Measurements from ENCODE around the gene WNT1.

The WNT1 gene

GRCh38 chr12:49010092-49010668 lies 32.1 kb downstream of the WNT1 start:
- no peak for DNase-seq

GRCh38 chr12:49012739-49013138 lies 34.6 kb downstream of the WNT1 start:
- DNase-seq: no peak

- DNase-seq: no peak
These were observed 35.3 kb downstream of the WNT1 start for GRCh38 chr12:49013428-49013827.

- DNase-seq: no peak
These were observed 36.4 kb downstream of the WNT1 start for GRCh38 chr12:49014547-49014946.

- no peak for DNase-seq
These were observed 37.1 kb downstream of the WNT1 start for GRCh38 chr12:49015196-49015595.

- no peak for DNase-seq
These were observed 39.8 kb downstream of the WNT1 start for GRCh38 chr12:49017891-49018260.

- peak; percentile 99 for DNase-seq
These were observed 40.4 kb downstream of the WNT1 start, which contains the start of gene PRKAG1 for GRCh38 chr12:49018261-49019119. Gene PRKAG1 (minus strand): TSS chr12:49018776. CDS start chr12:49018740, 36 bp downstream.

- DNase-seq: no peak
These were observed 41.0 kb downstream of the WNT1 start for GRCh38 chr12:49019120-49019430.

- no peak for DNase-seq
These were observed 41.6 kb downstream of the WNT1 start for GRCh38 chr12:49019443-49020324.

GRCh38 chr12:49020441-49020840 lies 42.3 kb downstream of the WNT1 start:
- DNase-seq: no peak

- no peak for DNase-seq
These were observed 43.3 kb downstream of the WNT1 start for GRCh38 chr12:49021292-49021915.

- DNase-seq: no peak
These were observed 44.5 kb downstream of the WNT1 start for GRCh38 chr12:49022558-49023178.

- no peak for DNase-seq
These were observed 45.7 kb downstream of the WNT1 start for GRCh38 chr12:49023812-49024211.

- no peak for DNase-seq
These were observed 46.4 kb downstream of the WNT1 start for GRCh38 chr12:49024543-49024942.

GRCh38 chr12:49025463-49025862 lies 47.3 kb downstream of the WNT1 start:
- DNase-seq: no peak

GRCh38 chr12:49026101-49026500 lies 48.0 kb downstream of the WNT1 start:
- DNase-seq: no peak

- no peak for DNase-seq
These were observed 48.8 kb downstream of the WNT1 start for GRCh38 chr12:49026678-49027480.

GRCh38 chr12:49027846-49028555 lies 49.9 kb downstream of the WNT1 start:
- no peak for DNase-seq

GRCh38 chr12:49028666-49029275 lies 50.6 kb downstream of the WNT1 start:
- DNase-seq: no peak

- no peak for DNase-seq
These were observed 52.0 kb downstream of the WNT1 start for GRCh38 chr12:49030119-49030518.
